B cell (primary cell): ENCODE measurements around the gene PSMB5.

ENCODE experiments used
- EZH2 ChIP-seq: IDR thresholded peaks from 2 replicates; pipeline ENCODE4 v1.6.1; 2012; ENCODE audit warnings: borderline replicate concordance, low read depth, mild to moderate bottlenecking, moderate library complexity, low read length; ENCODE audit not compliant: insufficient read depth, poor library complexity, severe bottlenecking
- TF ChIP-seq, protein P1 (sequence below): fragments of 200-600 bp; IDR thresholded peaks from one replicate; pipeline ENCODE4 v1.8.0; 2022; ENCODE audit warnings: antibody characterized with exemption, mild to moderate bottlenecking

DNA sequence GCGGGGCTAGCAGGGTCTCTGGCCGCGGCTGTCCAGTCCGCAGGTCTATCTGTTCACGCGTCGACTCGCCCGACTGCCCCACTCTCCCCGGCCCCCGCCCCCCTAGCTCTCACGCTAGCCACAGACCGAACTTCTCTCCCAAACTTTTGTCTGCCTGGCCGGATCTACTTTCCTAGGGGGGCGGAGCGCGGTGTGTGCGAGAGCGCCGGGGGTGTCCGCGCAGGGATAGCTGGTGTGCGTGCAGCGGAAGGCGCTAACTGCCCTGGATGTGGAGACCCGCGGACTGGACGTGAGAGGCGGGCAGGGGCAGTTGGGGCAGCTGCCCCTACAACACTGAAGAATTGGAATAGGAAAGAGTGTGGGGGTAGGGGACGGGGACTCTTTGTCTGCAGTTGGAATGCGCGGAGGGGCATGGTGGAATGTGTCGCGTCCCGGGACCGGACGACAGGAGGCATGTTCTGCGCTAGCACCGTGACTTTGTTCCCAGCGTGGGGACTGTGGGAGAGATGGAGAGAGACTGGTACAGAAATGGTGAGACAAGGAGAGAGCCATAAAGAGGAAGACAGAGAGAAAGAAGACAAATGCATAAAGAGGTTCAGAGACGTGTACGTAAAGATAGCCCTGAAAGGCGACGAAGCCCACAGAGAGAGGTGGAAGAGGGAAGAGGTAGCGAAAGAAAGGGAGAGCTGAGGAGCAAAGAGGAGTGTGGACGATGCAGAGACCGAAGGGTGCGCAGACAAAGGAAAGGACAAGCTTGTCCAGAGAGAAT is 52.0 kb downstream of the PSMB5 start, which contains the start of gene AJUBA:
- TF ChIP-seq, protein P1, sequence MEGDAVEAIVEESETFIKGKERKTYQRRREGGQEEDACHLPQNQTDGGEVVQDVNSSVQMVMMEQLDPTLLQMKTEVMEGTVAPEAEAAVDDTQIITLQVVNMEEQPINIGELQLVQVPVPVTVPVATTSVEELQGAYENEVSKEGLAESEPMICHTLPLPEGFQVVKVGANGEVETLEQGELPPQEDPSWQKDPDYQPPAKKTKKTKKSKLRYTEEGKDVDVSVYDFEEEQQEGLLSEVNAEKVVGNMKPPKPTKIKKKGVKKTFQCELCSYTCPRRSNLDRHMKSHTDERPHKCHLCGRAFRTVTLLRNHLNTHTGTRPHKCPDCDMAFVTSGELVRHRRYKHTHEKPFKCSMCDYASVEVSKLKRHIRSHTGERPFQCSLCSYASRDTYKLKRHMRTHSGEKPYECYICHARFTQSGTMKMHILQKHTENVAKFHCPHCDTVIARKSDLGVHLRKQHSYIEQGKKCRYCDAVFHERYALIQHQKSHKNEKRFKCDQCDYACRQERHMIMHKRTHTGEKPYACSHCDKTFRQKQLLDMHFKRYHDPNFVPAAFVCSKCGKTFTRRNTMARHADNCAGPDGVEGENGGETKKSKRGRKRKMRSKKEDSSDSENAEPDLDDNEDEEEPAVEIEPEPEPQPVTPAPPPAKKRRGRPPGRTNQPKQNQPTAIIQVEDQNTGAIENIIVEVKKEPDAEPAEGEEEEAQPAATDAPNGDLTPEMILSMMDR: no peak
- TF ChIP-seq EZH2: no peak
